Measurements from ENCODE around the gene DGKI.

The DGKI gene

GRCh38 chr7:137475966-137476365 is 370.8 kb downstream of the DGKI start:
- no peak overlapping the region for H3K4me3 ChIP-seq (ENCODE audit: low read length)
- peak; percentile 19 for DNase-seq (ENCODE audit: low read depth)
- TF ChIP-seq CTCF (conservative IDR thresholded peaks at IDR 0.05; ENCODE audit: low read length): no peak

DNA sequence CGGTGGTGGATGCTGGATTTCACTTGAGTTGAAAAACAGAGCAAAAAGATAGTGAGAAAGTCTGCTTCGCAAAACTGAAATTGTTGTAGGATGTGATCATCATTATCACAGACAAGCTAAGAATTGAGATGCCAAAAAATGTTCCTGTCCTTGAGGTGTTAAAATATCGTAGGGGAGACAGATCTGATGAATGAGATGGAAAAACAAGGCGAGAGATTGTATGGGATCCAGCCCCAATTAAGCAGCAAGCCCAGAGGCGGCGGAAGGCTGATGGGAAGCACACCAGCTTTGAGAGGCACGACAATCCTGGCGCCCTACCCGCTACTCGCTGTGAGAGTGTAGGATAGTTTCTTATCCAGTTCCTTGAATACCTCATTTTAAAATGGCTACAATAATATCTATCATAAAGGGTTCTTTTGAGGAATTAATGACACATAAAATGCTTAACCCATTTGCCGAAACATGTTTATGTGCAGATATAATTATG is 372.2 kb downstream of the DGKI start:
- no peak for TF ChIP-seq CTCF (conservative IDR thresholded peaks at IDR 0.05; ENCODE audit: low read length)
- DNase-seq (ENCODE audit: low read depth): no peak
- no peak overlapping the region for H3K4me3 ChIP-seq (ENCODE audit: low read length)

GRCh38 chr7:137471128-137471527 is 375.6 kb downstream of the DGKI start:
- DNase-seq (ENCODE audit: low read depth): no peak
- H3K4me3 ChIP-seq (ENCODE audit: low read length): no peak overlapping the region
- TF ChIP-seq CTCF (conservative IDR thresholded peaks at IDR 0.05; ENCODE audit: low read length): no peak

DNA sequence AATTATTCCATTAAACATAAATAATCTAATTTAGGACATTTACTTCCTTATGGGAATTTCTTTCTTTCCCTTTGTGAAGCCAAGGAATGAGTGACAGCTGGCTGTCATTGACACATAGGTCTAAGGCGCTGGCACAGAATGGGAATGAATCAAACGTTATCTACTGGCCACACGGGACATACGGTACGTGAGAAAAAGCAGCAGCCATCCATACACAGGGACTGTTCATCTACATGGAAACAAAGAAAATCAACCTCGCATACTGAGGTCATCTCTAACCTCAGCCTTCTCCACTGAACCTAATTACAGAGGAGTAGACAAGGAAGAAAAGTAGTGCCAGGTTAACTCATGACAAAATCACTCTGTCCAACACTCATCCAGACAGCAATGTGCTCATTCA is 376.9 kb downstream of the DGKI start:
- no peak for DNase-seq (ENCODE audit: low read depth)
- H3K4me3 ChIP-seq (ENCODE audit: low read length): no peak overlapping the region
- no peak for TF ChIP-seq CTCF (conservative IDR thresholded peaks at IDR 0.05; ENCODE audit: low read length)

GRCh38 chr7:137469191-137469811 is 377.5 kb downstream of the DGKI start:
- no peak for DNase-seq (ENCODE audit: low read depth)
- no peak for TF ChIP-seq CTCF (conservative IDR thresholded peaks at IDR 0.05; ENCODE audit: low read length)
- H3K4me3 ChIP-seq (ENCODE audit: low read length): no peak overlapping the region

GRCh38 chr7:137462847-137463246 is 383.9 kb downstream of the DGKI start:
- peak; percentile 8 for DNase-seq (ENCODE audit: low read depth)
- H3K4me3 ChIP-seq (ENCODE audit: low read length): no peak overlapping the region
- no peak for TF ChIP-seq CTCF (conservative IDR thresholded peaks at IDR 0.05; ENCODE audit: low read length)

DNA sequence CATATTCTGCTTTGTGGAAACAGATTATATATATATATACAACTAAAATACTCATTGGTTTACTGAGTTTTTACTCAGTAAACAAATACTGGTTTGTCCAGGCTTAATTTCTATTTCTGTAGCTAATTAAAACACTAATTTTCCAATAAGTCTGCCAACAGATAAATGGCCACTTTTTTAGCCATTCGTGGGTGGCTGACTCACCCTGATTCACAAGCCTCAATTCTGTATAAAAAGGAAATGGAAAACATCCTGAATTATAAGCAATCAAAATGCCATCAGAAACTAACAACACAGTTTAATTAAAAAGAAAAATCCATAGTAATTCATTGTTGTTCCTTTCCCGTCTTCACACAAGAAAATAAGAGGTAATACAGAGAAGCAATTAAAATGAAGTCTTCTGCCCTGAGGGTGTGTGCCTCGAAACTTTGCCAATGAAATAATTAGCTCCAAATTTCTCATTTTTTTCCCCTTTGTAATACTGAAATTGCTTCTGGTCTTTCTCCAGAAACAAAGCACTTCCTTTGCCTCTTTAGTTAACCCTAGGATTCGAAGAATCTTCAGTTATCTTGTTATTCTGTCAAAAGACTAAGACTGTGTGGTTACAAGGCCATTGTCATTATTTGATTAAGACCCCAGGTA is 384.6 kb downstream of the DGKI start:
- TF ChIP-seq CTCF (conservative IDR thresholded peaks at IDR 0.05; ENCODE audit: low read length): no peak
- peak; percentile 43 for DNase-seq (ENCODE audit: low read depth)

More for the DNA sequence above, 384.6 kb downstream of the DGKI start:
- H3K4me3 ChIP-seq (ENCODE audit: low read length): no peak overlapping the region
